Lower leg skin (tissue), 3 donors: ENCODE results near the gene DZIP1L.

Source experiments
- CTCF ChIP-seq, 3 donors: fragments of 450-650 bp; IDR thresholded peaks; one replicate each; pipeline ENCODE4 v1.5.1; 2016; ENCODE audit warnings: antibody characterized with exemption in 3 of 3, mild to moderate bottlenecking in 3 of 3, moderate library complexity in 2 of 3
- POLR2A ChIP-seq, 2 donors: fragments of 450-650 bp; IDR thresholded peaks; one replicate each; pipeline ENCODE4 v1.6.1; 2016 to 2017; ENCODE audit warnings: antibody characterized with exemption in 2 of 2, mild to moderate bottlenecking in 1 of 2, moderate library complexity in 1 of 2

- TF ChIP-seq POLR2A (IDR thresholded peaks at IDR 0.05), result no peak
- no peak for TF ChIP-seq CTCF (IDR thresholded peaks at IDR 0.05)
Measured at GRCh38 chr3:138034918-138035317, 80.5 kb downstream of the DZIP1L start.
